Natural killer cell (primary cell): ENCODE measurements around the gene UGP2. TPM values are rescaled to one million over a fixed set of nuclear protein-coding genes. Genes with fewer than 3 reads are reported as not detected.

Source experiments
- ATAC-seq, 3 donors: fragments of 150-1000 bp in 2 of 3; fragments of 200-7000 bp in 1 of 3; cut with Tn5 transposase; 1 replicate in 1 of 3; 2 replicates in 2 of 3; pipeline ENCODE4 v1.10.0; 2021; ENCODE audit warnings: mild to moderate bottlenecking in 2 of 3, moderate library complexity in 2 of 3
- DNase-seq, 2 donors: peaks; one replicate each; pipeline versions ENCODE4 v3.0.0 to v3.0.0-alpha.2; 2013 to 2021; ENCODE audit warnings: mixed read lengths in 1 of 2
- H3K27ac ChIP-seq: one replicate; pipeline ENCODE4 v1.5.1; 2013; ENCODE audit warnings: mild to moderate bottlenecking, low read length
- H3K27me3 ChIP-seq: one replicate; pipeline ENCODE4 v1.6.1; 2013; ENCODE audit warnings: low read length; ENCODE audit not compliant: control insufficient read depth, insufficient read depth
- H3K36me3 ChIP-seq: one replicate; pipeline ENCODE4 v1.6.1; 2013; ENCODE audit warnings: low read length; ENCODE audit not compliant: control insufficient read depth, insufficient read depth
- H3K4me1 ChIP-seq: one replicate; pipeline ENCODE4 v1.6.1; 2013; ENCODE audit warnings: low read length; ENCODE audit not compliant: control insufficient read depth, insufficient read depth
- H3K4me3 ChIP-seq: one replicate; pipeline ENCODE4 v1.5.1; 2013; ENCODE audit warnings: low read length
- H3K9me3 ChIP-seq: one replicate; pipeline ENCODE4 v1.6.1; 2013; ENCODE audit warnings: low read length; ENCODE audit not compliant: control insufficient read depth, insufficient read depth
- H3K27ac Mint-ChIP-seq, 2 donors: one replicate each; pipeline ENCODE4 v1.8.0; 2022; ENCODE audit warnings: mild to moderate bottlenecking in 2 of 2, mixed read lengths in 2 of 2, moderate library complexity in 1 of 2
- H3K27me3 Mint-ChIP-seq, 2 donors: one replicate each; pipeline ENCODE4 v1.8.0; 2022; ENCODE audit warnings: low read depth in 2 of 2, mixed read lengths in 2 of 2
- H3K36me3 Mint-ChIP-seq: one replicate; pipeline ENCODE4 v1.8.0; 2022; ENCODE audit warnings: mixed read lengths
- H3K4me1 Mint-ChIP-seq, 2 donors: one replicate each; pipeline ENCODE4 v1.8.0; 2022; ENCODE audit warnings: mixed read lengths in 2 of 2
- H3K4me3 Mint-ChIP-seq: one replicate; pipeline ENCODE4 v1.8.0; 2022; ENCODE audit warnings: mild to moderate bottlenecking, moderate library complexity, mixed read lengths
- H3K9me3 Mint-ChIP-seq, 2 donors: one replicate each; pipeline ENCODE4 v1.8.0; 2022; ENCODE audit warnings: mixed read lengths in 2 of 2
- CTCF ChIP-seq: fragments of 200-600 bp; IDR thresholded peaks from one replicate; pipeline ENCODE4 v1.8.0; 2022; ENCODE audit warnings: antibody characterized with exemption
- WGBS: methylation state at CpG from one replicate; pipeline ENCODE4 v1.1.7; 2013; ENCODE audit warnings: missing lambda C conversion rate; ENCODE audit not compliant: insufficient coverage; 5-methylcytosine and 5-hydroxymethylcytosine counted together
- intact Hi-C: fragments of 100-400 bp; cut with micrococcal nuclease; formaldehyde crosslinking; loops from one replicate; pipeline ENCODE4 v1.14.2; 2022
- total RNA-seq, 4 donors: library from RNA; stranded (reverse); fragments of 120-200 nt in 1 of 4; gene quantifications; one replicate each; pipeline versions ENCODE4 v1.2.3 to v1.2.4, GENCODE V29; 2013 to 2022

Gene UGP2
- total RNA-seq, 3 donors from 2014 or later (not counting 1 experiment from before 2014, with no cell fraction given) = 100 to 117 (median 101) TPM

- Mint-ChIP-seq H3K36me3 (no peaks in the 10 kb centered on the region), H3K4me3 (no peak overlapping the region), H3K27me3 (no peaks in the 10 kb centered on the region), H3K9me3 (no peaks in the 10 kb centered on the region), H3K4me1 (peaks cover 18 to 27% of the 10 kb centered on the region in 2 donors), H3K27ac (peak overlapping the region; percentile 41 to 93)
- H3K27ac ChIP-seq = no peak overlapping the region
- no peaks in the 10 kb centered on the region for H3K27me3 ChIP-seq
- DNase-seq (no peak), ATAC-seq (no peak)
- intact Hi-C loops = no loop called here
- peaks cover 34% of the 10 kb centered on the region for H3K36me3 ChIP-seq
- 96% methylated on average over 6 of the region's 6 CpGs for WGBS
- no peaks in the 10 kb centered on the region for H3K9me3 ChIP-seq
- H3K4me1 ChIP-seq = peaks cover 6% of the 10 kb centered on the region
- H3K4me3 ChIP-seq = no peak overlapping the region
- no peak for TF ChIP-seq CTCF
These were observed 23.6 kb downstream of the UGP2 start for GRCh38 chr2:63865159-63865799.

- ATAC-seq = peak; percentile 60 to 87 (median 69)
- Histone ChIP-seq H3K4me3 (no peak overlapping the region), H3K27ac (no peak overlapping the region), H3K36me3 (peaks cover 30% of the 10 kb centered on the region), H3K4me1 (peaks cover 6% of the 10 kb centered on the region), H3K9me3 (no peaks in the 10 kb centered on the region), H3K27me3 (no peaks in the 10 kb centered on the region)
- WGBS = 47% methylated on average over 2 of the region's 2 CpGs
- H3K36me3 Mint-ChIP-seq = no peaks in the 10 kb centered on the region
- no peaks in the 10 kb centered on the region for H3K9me3 Mint-ChIP-seq
- intact Hi-C loops = loop anchor here (1.0 kb wide), 1 partner anchor 25 kb away; the partner anchor contains the start of gene UGP2
- no peak for TF ChIP-seq CTCF
- H3K27me3 Mint-ChIP-seq = no peaks in the 10 kb centered on the region
- peak in 1 of 2 donors; percentile 39 for DNase-seq
- peak overlapping the region; percentile 87 to 93 for H3K27ac Mint-ChIP-seq
- H3K4me1 Mint-ChIP-seq = peaks cover 16 to 23% of the 10 kb centered on the region in 2 donors
- peak overlapping the region; percentile 0 for H3K4me3 Mint-ChIP-seq
These were observed 24.5 kb downstream of the UGP2 start for GRCh38 chr2:63866009-63866709.

DNA sequence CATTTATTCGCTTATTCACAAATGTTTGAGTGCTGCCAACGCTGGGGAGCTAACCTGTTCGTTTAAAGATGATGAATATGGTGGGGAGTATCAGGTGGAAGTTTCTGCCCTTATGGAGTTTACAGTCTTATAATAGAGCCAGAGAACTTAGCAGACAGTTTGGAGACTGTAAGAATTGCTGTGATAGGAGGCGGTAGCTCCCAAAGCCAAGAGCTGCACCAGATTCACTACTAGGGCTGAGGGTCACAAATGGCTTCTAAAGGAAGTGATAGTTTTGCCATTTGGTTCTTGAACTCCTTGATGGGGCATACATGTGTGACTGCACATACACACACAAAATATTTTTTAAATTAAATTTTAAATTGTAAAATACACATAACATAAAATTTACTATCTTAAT is 29.0 kb downstream of the UGP2 start:
- no peak overlapping the region for H3K27ac Mint-ChIP-seq
- intact Hi-C loops = no loop called here
- H3K4me1 ChIP-seq = peaks cover 4% of the 10 kb centered on the region
- H3K9me3 ChIP-seq = no peaks in the 10 kb centered on the region
- ATAC-seq = no peak
- no peak overlapping the region for H3K4me3 ChIP-seq
- no peaks in the 10 kb centered on the region for H3K9me3 Mint-ChIP-seq
- TF ChIP-seq CTCF = no peak
- peaks cover 6% of the 10 kb centered on the region for H3K36me3 ChIP-seq
- H3K27me3 Mint-ChIP-seq = no peaks in the 10 kb centered on the region
- no peaks in the 10 kb centered on the region for H3K27me3 ChIP-seq
- no peak for DNase-seq
- peaks cover 36 to 48% of the 10 kb centered on the region in 2 donors for H3K4me1 Mint-ChIP-seq
- 96% methylated on average over 4 of the region's 4 CpGs for WGBS
- peaks cover 7% of the 10 kb centered on the region for H3K36me3 Mint-ChIP-seq
- H3K27ac ChIP-seq = no peak overlapping the region
- no peak overlapping the region for H3K4me3 Mint-ChIP-seq
